Stimulated activated CD8-positive, alpha-beta memory T cell treated with anti-CD3 and anti-CD28 coated beads, Interleukin-7, amount 100 ng/mL, for 4 hours (primary cell): ENCODE measurements around the gene GK.
"Not testable (repeated sequence)": the region's sequence is repeated elsewhere in the genome, so short reads cannot be mapped to it uniquely, and the experiment has no call there.

Source experiments
- DNase-seq, 2 donors: peaks; one replicate each; pipeline ENCODE4 v3.0.0-alpha.2; 2020; ENCODE audit warnings: low read depth in 2 of 2

Gene GK

DNA sequence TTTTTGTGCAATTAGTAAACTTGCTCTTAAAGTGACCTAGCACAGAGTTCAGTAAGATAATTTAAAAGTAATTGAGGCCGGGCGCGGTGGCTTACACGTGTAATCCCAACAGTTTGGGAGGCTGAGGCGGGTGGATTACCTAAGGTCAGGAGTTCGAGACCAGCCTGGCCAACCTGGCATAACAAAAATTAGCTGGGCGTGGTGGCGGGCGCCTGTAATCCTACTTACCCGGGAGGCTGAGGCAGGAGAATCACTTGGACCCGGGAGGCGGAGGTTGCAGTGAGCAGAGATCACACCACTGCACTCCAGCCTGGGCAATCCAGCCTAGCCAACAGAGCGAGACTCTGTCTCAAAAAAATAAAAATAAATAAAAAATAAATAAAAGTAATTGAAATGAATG, 1.2 kb downstream of the GK start:
- DNase-seq: not testable (repeated sequence)

DNA sequence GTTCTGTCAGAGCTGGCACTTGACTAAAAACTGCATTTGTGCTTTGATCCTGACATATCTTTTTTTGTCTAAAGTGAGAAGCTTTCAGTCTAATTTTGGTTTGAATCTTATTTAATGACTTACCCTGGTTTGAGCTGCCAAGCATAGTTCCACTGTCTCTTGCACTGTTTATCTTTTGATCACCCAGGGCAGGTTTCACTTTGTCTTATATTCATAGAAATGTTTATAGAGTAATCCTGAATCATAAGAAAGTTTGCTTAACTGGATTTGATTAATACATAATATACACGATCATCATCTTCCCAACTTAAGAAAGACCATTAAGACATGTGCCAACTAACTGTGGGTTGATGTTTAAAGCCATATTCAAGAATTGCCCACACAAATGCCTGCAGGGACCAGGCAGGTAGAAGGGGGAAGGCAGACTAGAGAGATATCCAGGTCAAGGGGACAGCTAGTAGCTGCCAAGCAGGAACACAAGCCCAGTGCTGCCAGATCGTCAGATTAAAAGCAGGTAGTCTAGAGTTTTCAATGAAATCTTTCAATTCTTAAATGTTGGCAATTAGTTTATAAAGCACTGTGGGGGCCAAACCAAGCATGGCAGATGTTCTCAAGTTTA, 1.9 kb downstream of the GK start:
- no peak for DNase-seq

DNA sequence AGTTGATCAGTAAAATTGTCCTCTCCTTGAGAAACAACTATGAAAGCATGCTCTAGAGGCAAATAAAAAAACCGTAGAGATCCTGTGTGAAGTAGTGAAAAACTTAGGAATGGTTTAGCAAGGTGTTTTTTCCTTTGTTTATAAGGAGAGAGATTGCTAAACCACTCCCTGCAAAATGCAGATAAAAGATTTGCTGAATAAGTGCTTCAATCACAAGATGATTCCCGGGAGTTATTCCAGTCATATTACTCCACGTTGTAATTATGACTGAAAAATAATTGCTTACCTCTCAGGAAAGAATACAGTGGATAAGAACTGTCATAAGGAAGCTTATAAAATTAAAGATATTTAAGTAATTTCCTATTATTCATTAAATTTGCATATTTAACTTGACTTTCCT, 2.8 kb downstream of the GK start:
- DNase-seq: no peak

DNA sequence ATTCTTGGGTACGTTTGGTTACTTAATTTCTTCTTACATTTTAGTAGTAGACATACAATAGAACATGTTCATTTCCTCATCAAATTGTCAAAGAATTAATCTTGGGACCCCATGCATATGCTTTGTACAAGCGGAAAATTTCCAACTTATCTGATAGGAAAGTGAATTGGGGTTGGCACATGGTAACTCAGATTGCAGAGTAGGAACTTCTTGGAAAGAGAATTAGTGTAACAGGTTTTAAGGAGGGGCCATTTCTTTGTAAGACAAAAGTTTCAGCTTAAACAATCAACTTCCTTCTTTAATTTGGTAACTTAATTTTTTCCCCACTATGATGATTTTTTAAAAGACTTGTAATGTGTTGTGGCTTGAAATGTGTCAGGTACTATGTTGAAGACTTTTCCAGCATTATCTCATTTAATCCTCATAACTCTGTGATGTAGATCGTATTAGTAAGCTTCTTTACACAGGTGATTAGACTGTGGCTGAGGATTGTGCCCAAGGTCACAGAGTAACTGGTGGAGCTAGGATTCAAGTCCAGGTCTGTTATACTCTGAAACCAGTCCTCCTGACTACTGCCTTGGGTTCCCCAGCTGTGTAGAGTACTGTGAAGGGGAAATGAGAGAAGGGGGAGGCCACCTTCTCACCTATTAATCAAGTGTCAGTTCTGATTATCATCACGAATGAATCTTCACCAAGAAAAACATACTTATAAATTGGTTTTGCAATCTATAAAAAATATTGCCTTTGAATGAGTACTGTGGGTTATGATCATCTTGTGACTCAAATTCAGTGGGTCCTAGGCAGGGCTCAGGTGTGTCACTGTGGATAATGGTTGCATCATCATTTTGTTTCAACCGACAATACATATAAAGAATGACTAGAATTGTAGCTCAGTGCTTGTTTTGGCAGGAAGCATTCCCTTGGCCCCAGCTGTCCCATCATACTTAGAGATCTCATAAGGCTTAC, 4.3 kb downstream of the GK start:
- DNase-seq: no peak

DNA sequence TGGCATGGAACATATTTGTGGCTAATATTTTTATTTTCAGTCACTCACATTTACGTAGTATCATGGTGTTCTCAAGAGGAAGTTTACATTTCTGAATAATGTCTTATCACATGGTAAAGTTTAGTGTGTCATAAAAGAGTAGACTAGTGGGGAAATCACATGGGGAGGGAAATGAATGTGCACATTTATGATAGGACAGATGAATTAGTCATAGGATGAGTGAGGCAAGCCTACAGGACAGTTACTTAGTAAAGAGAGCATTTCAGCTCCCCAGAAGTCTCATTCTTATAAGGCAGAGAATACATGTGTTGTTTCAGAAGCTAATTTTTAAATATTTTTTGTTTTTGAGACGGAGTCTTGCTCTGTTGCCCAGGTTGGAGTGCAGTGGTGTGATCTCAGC, 6.2 kb downstream of the GK start:
- DNase-seq: no peak

DNA sequence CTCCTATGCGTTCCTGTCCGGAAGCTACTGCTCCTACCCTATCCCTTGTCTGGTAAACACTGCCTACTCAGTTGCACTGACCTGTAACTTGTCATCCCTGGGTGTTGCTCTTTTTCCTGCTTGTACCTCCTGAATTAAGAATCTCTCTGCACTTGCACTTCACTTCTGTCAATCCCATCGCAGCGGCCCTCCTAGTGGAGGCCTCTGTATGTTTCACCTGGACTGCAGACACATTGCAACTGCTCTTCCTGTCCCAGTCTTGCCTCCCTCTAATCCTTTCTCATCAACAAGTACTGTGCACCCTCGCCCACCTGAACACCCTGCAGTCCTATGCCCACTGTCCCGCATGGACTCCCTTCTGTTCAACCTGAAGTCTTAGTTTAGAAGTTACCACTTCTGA, 8.0 kb downstream of the GK start:
- DNase-seq: no peak

DNA sequence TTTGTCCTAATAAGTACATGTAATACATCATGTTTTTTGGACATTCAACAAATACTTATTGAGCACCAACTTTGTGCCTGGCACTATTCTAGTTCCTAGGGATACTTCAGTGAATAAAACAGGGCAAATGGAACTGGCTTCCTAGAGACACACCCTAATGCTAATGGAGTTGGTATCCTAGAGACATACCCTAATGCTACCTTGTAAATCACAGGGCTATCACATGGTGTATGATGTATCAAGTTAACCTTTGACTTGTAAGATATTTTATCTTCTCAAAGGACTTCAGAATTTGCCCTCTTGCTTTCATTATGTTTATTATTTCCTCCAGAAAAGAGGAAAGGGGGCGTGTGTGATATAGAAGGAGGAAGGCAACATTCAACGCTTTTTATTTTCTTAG, 10.1 kb downstream of the GK start:
- no peak for DNase-seq

DNA sequence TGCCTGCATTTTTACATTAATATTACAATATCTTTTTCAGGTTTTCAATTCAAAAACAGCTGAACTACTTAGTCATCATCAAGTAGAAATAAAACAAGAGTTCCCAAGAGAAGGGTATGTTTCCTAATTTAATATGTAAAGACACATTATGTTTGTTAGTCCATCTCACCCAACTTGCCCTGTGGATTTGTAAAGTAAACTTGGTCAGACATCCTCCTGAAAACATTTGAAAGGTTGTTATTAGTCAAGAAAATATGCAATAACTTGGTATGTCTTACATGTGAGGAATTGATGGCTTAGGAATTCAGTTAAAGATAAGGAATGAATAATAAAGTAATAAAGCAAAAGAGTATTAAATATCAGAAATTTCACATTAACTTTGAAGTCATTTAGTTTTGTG, 12.2 kb downstream of the GK start:
- no peak for DNase-seq

DNA sequence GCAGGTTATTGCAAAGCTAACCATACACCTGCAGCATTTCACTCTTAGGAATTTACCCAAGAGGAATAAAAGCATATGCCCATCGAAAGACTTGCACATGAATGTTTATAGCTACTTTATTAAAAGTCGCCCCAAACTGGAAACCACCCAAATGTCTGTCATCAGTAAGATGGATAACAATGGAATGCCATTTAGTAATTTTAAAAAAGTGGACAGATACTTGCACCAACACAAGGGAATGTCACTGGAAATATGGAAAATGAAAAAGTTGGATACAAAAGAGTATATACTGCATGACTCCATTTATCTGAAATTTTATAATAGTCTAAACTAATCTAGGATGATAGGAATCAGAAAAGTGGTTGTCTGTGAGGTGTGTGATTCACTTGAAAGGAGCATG, 12.9 kb downstream of the GK start:
- DNase-seq: no peak

DNA sequence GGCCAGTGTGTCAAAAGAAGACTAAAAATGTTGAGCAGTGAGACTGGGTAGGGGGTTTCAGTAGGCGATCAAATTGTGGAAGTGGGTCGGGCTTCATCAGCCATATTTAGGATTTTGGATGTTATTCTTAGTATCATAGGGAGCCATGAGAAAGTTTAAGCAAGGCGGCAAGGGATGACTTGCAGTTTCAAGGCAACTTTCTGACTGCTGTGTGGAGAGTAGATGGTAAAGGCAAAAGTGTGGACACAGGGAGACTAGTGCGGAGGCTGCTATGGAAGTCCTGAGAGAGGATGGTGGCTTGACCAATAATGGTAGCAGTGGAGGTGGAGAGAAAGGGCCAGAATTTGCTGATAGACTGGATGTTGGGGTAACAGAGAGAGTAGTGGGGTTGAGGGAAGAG, 15.4 kb downstream of the GK start:
- no peak for DNase-seq

DNA sequence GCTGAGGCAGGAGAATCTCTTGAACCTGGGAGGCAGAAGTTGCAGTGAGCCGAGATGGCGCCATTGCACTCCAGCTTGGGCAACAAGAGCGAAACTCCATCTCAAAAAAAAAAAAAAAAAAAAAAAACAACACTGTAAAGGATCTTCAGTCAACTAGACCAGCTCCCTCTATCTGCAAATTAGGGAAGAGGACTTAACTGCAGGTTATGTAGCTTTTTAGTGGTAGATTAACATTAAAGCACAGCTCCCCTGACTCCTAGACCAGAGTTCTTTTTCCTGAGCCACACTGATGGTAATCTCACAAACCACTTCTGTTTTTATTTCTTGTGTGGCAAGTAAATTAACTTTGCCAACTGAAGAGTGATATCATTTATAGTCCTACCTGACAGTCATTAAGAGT, 18.0 kb downstream of the GK start:
- DNase-seq: not testable (repeated sequence)

DNA sequence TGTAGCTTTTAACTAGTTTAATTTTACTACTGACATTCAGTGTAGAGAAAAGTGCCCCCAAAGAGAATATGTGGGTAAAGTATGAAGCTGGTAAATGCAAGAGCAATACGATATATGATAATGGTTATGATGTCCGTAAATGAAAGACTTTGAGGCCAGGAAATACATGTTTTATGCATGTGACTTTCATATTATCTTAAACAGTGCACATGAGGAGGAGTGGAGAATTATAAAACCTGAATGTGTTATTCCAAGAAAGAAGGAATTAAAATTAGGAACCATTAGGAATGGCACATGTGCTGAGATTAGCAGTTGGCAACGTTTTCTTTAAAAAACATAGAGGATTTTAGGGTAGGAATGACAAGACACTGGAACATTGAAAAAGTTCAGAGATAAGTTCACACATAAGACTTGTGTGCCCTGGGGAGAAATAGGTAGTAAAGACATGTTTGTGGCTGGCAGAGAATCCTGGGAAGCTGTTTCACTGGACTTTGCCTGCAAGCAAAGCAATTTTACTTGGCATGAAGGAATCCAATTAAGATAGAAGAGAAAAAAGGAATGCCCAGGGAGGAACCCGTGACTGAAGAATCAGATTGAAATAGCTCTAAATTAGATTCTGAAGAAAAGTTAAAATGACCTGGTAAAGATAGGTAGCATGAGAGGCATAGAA, 20.0 kb downstream of the GK start:
- DNase-seq: no peak

DNA sequence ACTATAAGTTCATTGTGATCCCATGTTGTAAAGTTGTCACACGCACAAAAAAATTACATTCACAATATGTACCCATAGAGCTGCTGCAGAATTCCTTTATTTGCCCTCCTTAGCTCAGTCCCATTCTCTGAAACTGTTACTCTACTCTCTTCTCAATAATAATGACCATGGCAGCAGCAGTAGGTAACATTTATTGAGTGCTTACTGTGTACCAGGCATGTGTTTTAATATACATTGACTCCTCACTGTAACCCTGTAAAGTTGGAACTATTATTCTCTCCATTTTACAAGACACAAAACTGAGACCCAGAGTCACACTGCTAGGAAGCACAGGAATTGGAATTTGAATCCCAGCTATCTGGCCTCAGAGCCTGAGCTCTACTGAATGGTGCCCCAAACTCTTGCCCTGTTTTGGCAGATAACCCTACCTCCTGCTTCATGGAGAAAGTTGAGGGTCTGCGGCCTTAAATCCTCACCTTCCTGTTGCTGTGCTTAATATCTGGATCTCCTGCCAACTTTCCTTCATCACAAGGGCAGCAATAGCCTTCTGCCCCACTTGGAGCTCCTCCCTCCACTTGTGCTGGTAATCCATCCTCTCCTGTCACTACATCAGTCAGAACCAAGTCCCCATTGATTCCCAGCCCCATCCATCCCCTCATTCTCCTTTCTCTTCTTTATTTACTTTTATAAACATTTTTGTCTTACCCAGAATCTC, 20.8 kb downstream of the GK start:
- DNase-seq: no peak

DNA sequence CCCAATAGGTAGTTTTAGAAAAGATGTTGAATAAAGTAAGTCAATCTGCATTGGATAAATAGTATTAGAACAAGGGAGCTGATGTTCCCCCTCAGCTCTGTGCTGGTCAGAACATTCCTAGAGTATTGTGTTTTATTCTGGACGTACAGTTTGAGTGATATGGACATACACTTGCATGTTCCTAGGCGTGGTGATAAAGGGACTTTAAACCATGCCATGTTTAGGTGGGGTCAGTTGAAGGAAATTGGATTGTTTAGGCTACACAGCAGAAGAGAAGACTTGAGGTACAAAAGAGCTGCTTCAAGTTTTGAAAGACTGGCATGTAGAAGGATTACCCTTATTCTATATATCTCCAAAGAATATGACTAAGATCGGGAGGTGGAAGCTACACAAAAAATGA, 21.6 kb downstream of the GK start:
- DNase-seq: no peak

DNA sequence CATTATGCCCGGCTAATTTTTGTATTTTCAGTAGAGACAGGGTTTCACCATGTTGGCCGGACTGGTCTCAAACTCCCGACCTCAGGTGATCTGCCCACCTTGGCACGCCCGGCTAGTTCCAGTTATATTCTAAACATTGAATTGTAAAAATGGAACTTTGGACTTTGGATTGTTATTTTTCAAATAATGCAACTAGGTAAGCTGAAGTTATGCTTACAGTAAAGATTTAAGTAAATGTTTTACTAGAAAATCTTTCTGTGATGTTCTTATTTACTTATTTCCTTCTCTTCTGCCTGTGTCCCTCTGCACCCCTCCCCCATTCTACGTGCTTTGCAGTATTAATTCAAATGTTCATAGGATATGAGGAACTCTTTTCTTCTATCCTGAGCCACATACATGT, 26.1 kb downstream of the GK start:
- DNase-seq: no peak

DNA sequence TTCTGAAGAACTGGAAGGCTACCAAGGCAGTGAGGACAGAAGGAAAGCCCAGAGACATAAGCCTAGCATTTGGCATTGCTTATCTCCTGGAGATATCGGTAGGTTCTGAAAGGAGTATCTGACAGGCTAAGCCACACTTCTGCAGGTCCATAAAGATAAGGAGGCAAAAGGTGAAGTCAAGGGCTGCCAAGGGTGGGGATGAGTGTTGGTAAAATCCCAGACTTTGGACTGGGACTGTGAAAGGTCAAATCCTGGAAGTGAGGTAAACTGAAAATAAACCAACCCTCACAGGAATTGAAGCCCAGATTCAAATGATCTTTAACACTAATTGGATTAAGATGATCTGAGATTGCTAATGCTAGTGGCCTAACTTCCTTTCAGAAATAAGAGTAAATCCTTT, 27.4 kb downstream of the GK start:
- no peak for DNase-seq

DNA sequence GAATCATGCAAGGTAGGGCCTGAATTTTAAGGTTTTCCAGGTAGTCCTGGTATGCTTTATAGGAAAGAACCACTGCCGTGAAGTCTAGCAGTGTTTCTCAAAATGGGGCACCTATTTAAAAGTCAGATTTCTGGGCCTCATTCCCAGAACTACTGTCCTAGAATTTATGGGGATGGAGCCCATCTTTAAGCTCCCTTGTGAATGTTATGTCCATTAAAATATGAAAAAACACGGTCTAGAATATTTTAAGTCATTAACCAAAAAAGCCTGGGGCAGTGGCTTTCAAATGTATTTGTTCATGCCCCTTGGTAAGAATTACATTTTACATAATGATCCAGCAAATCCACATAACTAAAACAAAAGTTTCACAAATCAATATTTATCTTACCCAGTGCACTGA, 35.4 kb downstream of the GK start:
- no peak for DNase-seq

DNA sequence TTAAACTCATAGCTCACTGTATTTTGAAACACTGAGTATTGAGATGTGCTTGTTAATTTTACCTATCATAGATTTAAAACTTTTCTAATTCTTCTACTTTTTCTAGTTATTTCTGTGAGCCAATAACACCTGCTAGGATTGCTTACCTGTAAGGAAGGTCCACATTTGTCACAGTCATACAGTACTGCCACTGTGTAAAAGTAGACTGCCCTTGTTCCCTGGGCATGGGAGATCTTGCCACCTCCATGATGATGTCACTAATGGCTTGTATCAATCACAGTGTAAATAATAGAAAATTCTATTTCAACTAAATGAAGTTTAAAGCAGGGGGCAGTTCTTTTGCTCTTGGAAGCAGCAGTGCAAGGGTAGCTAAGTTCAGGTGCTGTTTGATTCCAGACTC, 35.9 kb downstream of the GK start:
- DNase-seq: no peak

DNA sequence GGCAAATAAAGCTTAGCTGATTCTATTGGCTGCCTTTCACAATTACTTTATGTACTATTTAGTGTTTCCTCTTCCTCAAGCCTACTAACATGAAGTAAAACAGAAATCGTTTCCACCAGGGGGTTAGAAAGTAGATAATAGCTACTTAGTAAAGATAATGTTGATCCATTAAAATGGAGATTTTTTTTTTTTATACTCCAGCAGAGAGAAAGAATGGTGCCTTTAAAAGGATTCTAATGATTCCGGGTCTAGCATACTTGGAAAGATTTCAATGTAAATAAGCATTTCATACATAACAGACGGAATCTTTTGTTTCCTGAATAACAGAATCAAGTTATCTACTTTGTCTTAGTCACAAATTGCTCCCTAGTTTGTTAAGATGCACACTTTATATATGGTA, 37.1 kb downstream of the GK start:
- DNase-seq: no peak

DNA sequence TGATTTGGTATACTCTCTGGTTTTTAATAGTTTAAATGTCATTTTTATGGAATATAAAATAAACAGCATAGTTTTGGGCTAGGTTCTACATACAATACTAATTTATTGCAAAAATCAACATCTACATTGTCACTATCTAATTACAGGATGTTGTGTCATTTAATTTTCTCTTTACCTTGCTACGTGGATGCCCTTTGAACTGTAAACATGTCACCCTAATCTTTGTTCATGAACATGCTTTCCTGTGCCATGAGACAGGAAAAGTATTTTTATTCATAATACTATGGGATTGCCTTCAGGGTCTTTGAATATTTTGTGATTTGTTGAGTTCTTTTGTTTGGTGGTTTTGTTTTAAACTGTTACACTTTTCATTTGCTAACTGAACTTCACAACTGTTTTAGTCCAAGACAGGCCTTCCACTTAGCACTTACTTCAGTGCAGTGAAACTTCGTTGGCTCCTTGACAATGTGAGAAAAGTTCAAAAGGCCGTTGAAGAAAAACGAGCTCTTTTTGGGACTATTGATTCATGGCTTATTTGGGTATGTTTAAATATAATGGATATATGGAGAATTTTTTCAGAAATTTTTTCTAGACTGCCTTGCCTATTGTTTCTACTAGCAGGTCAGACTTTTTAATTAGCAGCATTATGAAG, 40.9 kb downstream of the GK start:
- DNase-seq: no peak

DNA sequence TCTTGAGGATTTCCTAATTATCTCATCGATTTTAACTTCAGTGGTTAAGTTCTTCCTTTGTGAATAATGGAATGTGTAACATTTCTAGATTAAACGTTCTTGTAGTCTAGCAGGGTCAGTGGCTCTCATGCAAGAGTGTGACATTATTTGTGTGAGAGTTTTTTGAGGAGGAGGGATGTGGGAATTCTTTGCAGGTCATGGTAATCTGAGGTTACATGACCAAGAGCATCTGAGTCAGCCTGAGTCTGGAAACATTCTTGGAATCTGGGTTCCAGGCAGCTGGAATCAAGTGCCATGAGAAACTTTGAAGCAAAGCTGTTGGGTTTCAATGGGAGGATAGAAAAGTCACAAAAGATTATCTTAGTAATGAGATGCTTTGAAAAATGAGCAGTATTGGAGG, 49.5 kb downstream of the GK start:
- DNase-seq: no peak
